T follicular helper cell (primary cell): ENCODE measurements around the gene BTBD17.

Experiments used
- DNase-seq: peaks from one replicate; pipeline ENCODE4 v3.0.0-alpha.2; 2020; ENCODE audit warnings: low read depth

BTBD17 gene

DNA sequence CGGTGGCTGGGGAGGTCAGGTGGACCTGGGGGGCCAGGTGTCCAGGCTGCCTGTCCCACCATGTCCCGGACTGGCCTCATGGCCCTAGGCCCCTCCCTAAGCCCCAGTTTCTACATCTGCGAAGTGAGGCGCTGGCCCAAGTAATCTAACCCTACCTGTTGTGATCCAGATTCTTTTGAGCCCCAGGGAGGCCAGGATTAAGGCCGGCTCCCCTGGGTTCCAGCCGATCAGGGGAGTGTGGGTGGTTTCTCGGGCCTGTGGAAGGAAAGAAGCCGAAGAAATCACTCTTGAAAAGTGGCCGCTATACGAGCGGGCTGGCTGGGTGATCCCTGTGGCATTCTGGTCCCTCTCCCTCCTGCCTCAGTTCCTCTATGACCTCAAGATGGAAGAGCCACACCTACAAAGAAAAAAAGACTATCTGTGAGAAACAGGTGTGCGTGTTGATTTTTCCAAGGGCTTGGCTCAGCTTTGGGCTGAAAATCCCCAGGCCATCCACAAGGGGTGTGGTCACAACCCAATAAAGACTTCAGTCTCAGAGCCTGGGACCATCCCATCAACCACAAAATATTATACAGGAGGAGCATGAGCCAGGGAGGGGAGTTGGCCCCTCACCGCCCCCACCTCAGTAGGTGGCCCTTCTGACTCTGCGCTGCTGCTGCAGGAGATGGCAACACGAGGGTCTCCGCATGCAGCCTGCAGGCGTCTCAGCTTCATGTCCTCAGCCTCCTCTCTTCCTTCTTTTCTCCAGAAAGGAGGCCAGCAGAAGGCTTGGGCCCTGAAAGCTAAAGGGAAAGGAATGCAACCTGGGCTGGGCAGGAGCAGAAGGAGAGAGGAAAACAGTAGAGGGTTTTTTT is 25.9 kb upstream of the BTBD17 start:
- no peak for DNase-seq

DNA sequence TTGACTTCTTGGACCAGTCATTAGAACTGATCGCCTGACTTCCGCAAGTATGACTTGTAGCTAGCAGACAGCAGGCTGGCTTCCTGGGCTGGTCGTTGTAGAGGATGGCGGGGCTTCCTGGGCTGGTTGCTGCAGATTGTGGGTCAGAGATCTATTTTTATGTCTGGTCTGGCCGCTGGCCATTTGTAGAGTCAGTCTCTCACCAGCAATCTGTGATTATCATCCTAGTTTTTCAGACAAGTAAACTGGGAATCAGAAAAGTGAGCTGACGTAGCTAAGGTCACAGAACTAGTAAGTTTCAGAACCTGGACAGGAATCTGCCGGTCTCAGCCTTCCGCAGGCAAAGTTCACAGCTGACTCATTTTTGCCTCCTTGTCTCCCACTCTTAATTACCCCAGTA is 24.7 kb upstream of the BTBD17 start:
- DNase-seq = no peak

DNA sequence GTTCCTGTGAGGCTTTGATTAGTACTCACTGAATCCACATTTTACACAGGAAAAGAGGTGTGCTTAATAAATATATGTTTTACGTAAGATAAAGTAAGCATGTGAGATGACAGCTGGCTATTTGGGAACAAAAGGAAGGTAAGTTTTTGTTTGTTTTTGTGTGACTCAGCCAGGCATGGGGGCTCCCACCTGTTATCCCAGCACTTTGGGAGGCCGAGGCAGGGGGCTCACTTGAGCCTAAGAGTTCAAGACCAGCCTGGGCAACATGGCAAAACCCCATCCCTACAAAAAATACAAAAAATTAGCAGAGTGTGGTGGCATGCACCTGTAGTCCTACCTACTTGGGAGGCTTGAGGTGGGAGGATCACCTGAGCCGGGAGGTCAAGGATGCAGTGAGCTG is 23.5 kb upstream of the BTBD17 start:
- no peak for DNase-seq

DNA sequence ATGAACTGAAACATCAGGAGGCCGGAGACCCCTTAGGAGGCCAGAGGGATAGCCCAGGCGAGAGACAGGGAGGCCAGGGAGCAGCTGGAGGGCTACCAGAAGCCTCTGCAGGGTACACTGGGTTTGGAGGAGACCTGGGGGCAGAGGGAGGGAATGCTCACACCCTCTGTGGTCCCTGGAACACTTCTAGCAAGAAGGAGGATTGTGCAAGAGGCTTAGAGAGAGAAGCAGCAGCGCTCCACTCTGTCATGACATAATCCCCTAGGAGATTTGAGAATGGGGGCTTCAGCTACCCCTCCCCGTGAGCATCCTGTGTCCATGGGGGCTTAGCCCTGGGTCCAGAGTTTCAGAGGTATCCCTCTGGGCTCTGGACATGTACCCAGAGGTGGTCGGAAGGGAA is 21.5 kb upstream of the BTBD17 start:
- DNase-seq = no peak

- no peak for DNase-seq
These were observed 19.5 kb upstream of the BTBD17 start for GRCh38 chr17:74380959-74381808.

DNA sequence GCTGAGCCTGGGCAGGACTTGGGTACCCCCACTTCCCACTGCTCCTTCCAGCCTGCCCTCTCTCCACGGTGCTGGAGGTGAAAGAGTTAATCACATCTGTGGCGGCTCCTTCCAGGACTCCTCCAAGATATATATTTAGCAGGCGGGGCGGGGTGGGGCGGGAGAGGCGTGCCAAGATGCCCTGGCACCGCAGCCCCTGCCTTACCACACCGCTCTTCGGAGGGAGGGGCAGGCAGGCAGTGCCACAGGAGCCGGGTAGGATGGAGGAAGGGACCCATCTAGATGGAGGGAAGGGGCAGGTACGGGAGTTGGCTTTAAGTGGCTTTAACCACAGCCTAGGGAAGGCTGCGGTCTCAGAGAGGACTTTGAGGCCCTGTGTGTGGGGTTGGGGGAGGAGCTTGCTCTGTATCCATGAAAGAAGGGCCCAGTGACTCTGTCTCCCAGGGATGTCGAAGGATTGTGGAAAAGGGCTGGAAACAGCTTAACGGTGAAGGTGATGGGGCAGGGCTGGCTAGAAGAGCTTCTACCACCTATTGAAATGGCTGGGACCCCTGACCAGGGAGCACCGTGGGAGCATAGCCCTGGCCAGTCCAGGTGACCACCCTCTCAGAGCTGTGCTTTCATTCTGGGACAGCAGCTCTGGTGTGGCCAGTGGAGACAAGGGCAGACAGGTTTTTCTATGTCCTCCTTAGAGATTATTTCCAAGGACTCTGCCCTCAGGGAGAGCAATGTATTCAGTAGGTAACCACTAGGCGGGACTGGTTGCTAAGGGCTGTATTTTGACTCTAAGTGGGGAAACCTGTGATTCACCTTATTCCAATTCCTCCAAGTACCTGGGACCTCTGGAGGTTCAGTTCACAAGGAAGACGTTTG is 18.7 kb upstream of the BTBD17 start:
- no peak for DNase-seq

- peak; percentile 85 for DNase-seq
These were observed 17.9 kb upstream of the BTBD17 start for GRCh38 chr17:74379495-74380085.

DNA sequence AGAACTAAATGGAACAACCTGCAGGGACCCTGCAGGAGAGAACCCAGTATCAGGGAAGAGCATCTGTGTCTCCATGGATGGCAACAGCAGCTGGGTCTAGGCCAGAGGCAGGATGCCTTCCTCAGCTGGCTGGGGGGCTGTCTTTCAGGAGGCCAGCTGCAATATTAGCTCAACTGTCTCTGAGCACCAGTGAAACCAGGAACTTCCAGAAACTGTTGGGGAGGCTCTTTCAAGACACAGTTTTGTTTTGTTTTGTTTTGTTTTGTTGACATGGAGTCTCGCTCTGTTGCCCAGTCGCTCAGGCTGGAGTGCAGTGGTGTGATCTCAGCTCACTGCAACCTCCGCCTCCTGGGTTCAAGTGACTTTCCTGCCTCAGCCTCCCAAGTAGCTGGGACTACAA is 13.2 kb upstream of the BTBD17 start:
- no peak for DNase-seq

GRCh38 chr17:74373838-74374606 is 12.4 kb upstream of the BTBD17 start:
- DNase-seq = no peak

DNA sequence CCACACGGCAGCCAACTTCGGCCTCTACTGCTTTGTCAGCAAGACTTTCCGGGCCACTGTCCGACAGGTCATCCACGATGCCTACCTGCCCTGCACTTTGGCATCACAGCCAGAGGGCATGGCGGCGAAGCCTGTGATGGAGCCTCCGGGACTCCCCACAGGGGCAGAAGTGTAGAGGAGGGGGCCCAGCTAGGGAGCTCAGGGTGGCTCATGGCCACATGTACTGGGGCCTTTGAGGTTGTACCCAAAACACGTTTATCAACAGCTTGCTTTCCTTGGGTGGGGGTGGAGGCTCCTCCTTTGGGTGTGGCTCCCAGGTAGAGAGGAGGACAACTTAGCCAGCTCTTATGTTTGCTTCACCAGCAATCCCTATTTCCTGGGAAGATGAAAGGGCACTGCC is 10.8 kb upstream of the BTBD17 start:
- no peak for DNase-seq

- DNase-seq = no peak
These were observed 10.0 kb upstream of the BTBD17 start for GRCh38 chr17:74371653-74372147.

DNA sequence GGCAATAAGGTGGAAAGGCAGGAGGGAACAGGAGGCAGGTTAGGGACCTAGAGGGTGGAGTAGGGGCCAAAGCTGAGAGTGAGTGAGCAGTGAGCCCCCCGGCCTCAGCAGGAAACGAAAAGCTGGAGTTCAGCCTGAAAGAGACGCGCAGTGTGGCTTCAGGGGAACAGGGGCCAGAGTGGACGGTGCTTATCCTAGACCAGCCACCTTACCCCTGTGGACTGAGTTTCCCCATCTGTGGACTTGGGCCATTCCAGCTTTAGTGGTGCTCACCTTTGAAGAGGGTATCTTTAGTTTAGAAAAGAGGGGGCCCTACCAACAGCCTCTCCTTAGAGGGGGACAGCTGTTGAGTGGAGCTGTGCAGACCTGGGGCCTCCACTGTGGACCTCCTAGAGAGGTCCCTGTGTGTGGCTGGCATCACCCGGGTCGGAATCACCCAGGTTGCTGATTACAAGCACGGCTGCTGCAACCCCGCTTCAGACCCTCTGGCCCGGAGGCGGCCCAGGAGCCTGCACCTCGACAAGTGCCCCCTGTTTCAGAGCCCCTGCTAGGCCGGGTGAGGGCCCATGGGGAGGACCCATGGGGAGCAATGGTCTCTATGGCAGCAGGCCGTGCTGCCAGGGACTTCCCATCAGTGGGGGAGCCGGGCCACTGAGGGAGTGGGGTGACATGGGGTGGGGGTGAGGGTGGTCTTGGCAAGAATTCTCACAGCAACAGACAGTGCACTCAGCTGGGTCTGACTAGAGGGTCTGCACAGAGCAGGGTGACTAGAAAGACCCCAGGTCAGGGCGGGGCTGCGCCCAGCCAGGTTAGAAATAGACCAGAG is 8.2 kb upstream of the BTBD17 start:
- DNase-seq = no peak

DNA sequence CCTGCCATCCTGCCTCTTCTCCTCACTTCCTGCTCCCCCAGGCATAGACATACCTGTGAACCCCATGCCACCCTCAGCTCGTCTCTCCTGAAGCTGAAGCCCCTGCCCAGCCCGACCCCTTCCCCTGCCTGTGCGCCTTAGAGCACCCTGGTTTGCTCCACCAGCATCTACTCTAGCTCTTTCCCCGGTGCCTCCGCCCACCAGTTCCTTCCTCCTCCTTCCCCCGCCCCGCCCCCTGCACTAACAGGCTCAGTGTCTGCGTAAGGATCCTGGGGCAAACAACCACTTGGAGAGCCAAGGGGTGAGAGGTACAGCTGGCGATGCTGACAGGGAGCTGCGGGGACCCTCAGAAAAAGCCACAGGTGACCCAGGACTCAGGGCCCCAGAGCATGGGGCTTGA is 7.6 kb upstream of the BTBD17 start:
- DNase-seq = peak; percentile 47

GRCh38 chr17:74368341-74369081 is 6.8 kb upstream of the BTBD17 start:
- peak; percentile 58 for DNase-seq

GRCh38 chr17:74367206-74367605 is 5.5 kb upstream of the BTBD17 start, which contains the start of gene GPR142:
GPR142 (plus strand) TSS chr17:74367506; CDS start chr17:74369541, 2,035 bp downstream.
- no peak for DNase-seq

GRCh38 chr17:74362810-74363498 is 1.3 kb upstream of the BTBD17 start:
- DNase-seq = no peak

DNA sequence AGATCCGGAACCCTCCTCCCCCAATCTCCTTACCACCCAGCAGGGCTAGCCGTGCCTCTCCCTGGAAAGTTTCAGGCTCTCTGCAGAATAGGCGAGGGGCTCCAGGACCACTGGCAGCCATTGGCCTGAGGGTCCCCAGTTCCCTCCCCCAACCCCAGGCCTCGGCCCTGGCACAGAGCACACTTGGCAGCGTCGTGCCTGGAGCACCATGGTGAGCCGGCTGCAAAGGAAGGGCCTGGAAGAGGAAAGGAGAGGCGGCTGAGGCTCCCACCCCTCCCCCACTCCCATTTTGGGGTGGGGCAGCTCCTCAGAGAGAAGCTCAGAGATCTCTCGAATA is 369 bp upstream of the BTBD17 start:
- DNase-seq = no peak

DNA sequence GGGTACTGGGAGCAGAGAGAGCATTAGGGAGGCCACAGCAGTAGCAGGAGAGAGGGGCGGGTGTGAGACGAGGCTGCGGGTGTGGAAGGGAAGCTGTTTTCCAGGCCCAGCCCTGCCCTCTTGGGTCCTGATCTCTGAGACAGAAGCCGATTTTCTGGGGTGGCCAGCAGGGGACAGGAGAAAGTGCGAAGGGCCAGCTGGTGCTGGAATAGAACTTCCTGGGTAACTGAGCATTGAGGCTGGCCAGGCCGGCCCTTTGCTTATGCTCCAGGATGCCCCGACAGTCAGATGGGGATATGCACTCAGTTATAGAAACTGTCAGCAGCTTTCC is 804 bp downstream of the BTBD17 start:
- DNase-seq = no peak

- DNase-seq = no peak
These were observed 1.8 kb downstream of the BTBD17 start for GRCh38 chr17:74359916-74360315.
